GM18498 (cell line): ENCODE measurements around the gene TBC1D2B.
"Not testable (repeated sequence)": the region's sequence is repeated elsewhere in the genome, so short reads cannot be mapped to it uniquely, and the experiment has no call there.

ENCODE experiments used
- ATAC-seq: cut with Tn5 transposase; IDR thresholded peaks from one replicate; pipeline ENCODE4 v1.9.1; 2021; ENCODE audit warnings: mild to moderate bottlenecking, moderate library complexity; ENCODE audit not compliant: unreplicated experiment

The TBC1D2B gene

DNA sequence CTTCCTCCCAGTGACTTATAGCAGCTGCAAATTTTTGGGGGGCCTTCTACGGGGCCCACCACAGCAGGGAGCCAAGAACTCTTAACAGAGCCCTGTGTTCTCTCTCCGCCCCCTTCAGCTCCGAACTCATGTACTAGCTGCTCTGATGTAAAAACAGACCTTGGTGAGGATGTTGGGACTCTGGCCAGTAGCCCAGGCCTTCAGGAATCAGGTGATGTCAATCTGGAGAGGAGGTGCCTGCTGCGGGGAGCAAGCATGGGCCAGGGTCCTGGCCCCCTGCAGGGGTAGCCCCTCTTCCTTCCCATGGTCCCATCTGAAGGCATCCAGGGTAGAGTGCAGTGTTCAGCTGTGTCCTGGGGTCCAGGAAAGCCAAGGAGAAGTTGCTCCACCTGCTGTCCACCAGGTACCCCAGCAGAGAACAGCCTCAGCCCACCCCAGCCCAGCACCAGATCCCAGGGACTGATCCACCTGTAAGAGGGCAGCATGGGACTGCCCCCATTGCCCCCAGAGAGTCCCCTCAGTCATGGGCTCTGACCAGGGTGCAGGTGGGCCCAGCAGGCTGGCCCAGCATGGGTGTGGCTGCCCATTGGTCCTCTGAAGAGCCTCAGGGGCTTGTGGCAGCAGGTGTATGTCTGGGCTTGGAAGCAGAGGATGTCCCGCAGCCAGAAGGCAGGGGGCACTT lies 126.3 kb downstream of the TBC1D2B start:
- not testable (repeated sequence) for ATAC-seq

GRCh38 chr15:77950470-77950869 lies 127.0 kb downstream of the TBC1D2B start:
- not testable (repeated sequence) for ATAC-seq

DNA sequence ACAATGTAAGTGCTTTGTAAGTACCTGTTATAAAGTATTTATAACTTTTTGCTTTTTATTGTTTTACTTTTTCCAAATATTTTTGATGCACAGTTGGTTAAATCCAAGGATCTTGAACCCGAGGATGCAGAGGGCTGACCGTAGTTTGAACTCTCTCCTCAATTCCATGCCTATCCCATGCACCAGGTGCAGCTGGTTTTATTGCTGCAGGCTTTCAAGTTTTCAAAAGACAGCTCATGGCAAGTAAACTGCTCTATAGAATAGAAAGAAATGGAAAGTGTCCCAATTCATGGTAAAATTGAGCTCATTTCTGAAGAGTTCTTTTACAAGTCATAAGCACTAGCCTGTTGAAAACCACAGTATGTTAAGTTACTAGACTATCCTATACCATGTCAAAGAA lies 131.9 kb downstream of the TBC1D2B start:
- ATAC-seq, result no peak
